Subcutaneous abdominal adipose tissue (tissue), 5 donors: ENCODE results near the gene EGLN1.

ENCODE experiments used
- H3K27ac ChIP-seq: one replicate; pipeline ENCODE4 v1.7.0; 2013; ENCODE audit warnings: low read depth, mild to moderate bottlenecking, inconsistent platforms, low read length, moderate library complexity
- H3K27me3 ChIP-seq, 5 donors: one replicate each; pipeline ENCODE4 v1.7.0; 2013; ENCODE audit warnings: low read length in 5 of 5, inconsistent platforms in 1 of 5; ENCODE audit not compliant: control insufficient read depth in 5 of 5, insufficient read depth in 4 of 5
- H3K36me3 ChIP-seq, 5 donors: one replicate each; pipeline ENCODE4 v1.7.0; 2013; ENCODE audit warnings: low read length in 5 of 5; ENCODE audit not compliant: control insufficient read depth in 5 of 5, insufficient read depth in 5 of 5
- H3K4me1 ChIP-seq, 5 donors: one replicate each; pipeline ENCODE4 v1.7.0; 2013; ENCODE audit warnings: low read length in 5 of 5, mild to moderate bottlenecking in 3 of 5, moderate library complexity in 1 of 5; ENCODE audit not compliant: control insufficient read depth in 5 of 5, insufficient read depth in 5 of 5
- H3K4me3 ChIP-seq, 5 donors: one replicate each; pipeline ENCODE4 v1.7.0; 2013; ENCODE audit warnings: low read length in 5 of 5, low read depth in 1 of 5
- H3K9ac ChIP-seq, 5 donors: one replicate each; pipeline ENCODE4 v1.7.0; 2013; ENCODE audit warnings: low read length in 5 of 5, mild to moderate bottlenecking in 4 of 5, moderate library complexity in 3 of 5
- H3K9me3 ChIP-seq, 5 donors: one replicate each; pipeline ENCODE4 v1.7.0; 2013; ENCODE audit warnings: low read length in 5 of 5; ENCODE audit not compliant: control insufficient read depth in 5 of 5
- donor health status: healthy.
- donor health status: healthy.
- donor health status: healthy.
- donor health status: healthy.
- donor health status: healthy.

The EGLN1 gene

GRCh38 chr1:231404318-231404717 lies 17.8 kb downstream of the EGLN1 start:
- H3K27ac ChIP-seq = no peak overlapping the region
- H3K9me3 ChIP-seq = no peaks in the 10 kb centered on the region
- H3K36me3 ChIP-seq = peaks cover 0 to 2% (median 0%) of the 10 kb centered on the region in 5 donors
- H3K4me1 ChIP-seq = peaks cover 0 to 27% (median 21%) of the 10 kb centered on the region in 5 donors
- no peaks in the 10 kb centered on the region for H3K27me3 ChIP-seq
- H3K4me3 ChIP-seq = no peak overlapping the region
- H3K9ac ChIP-seq = no peak overlapping the region

- Histone ChIP-seq H3K36me3 (no peaks in the 10 kb centered on the region), H3K4me1 (peaks cover 0 to 21% (median 16%) of the 10 kb centered on the region in 5 donors), H3K27me3 (no peaks in the 10 kb centered on the region), H3K9ac (no peak overlapping the region), H3K27ac (no peak overlapping the region), H3K9me3 (no peaks in the 10 kb centered on the region), H3K4me3 (no peak overlapping the region)
Observed at GRCh38 chr1:231401478-231401877, 20.6 kb downstream of the EGLN1 start.

- Histone ChIP-seq H3K4me1 (peaks cover 0 to 28% (median 23%) of the 10 kb centered on the region in 5 donors), H3K36me3 (no peaks in the 10 kb centered on the region), H3K9ac (no peak overlapping the region), H3K4me3 (no peak overlapping the region), H3K27ac (no peak overlapping the region), H3K27me3 (no peaks in the 10 kb centered on the region), H3K9me3 (no peaks in the 10 kb centered on the region)
Observed at GRCh38 chr1:231397886-231398671, 24.0 kb downstream of the EGLN1 start.

- H3K4me3 ChIP-seq = no peak overlapping the region
- H3K27me3 ChIP-seq = no peaks in the 10 kb centered on the region
- H3K4me1 ChIP-seq = peaks cover 0 to 28% (median 23%) of the 10 kb centered on the region in 5 donors
- no peaks in the 10 kb centered on the region for H3K9me3 ChIP-seq
- H3K9ac ChIP-seq = no peak overlapping the region
- H3K36me3 ChIP-seq = no peaks in the 10 kb centered on the region
- H3K27ac ChIP-seq = no peak overlapping the region
Observed at GRCh38 chr1:231396643-231397042, 25.4 kb downstream of the EGLN1 start.

- Histone ChIP-seq H3K27ac (peak overlapping the region; percentile 73), H3K9ac (no peak overlapping the region), H3K4me1 (peaks cover 0 to 28% (median 23%) of the 10 kb centered on the region in 5 donors), H3K9me3 (no peaks in the 10 kb centered on the region), H3K36me3 (no peaks in the 10 kb centered on the region), H3K4me3 (no peak overlapping the region), H3K27me3 (no peaks in the 10 kb centered on the region)
Observed at GRCh38 chr1:231395998-231396390, 26.1 kb downstream of the EGLN1 start.

- Histone ChIP-seq H3K9me3 (no peaks in the 10 kb centered on the region), H3K9ac (peak overlapping the region in 3 of 5 donors; percentile 19 to 39 (median 36)), H3K36me3 (no peaks in the 10 kb centered on the region), H3K4me1 (peaks cover 0 to 28% (median 23%) of the 10 kb centered on the region in 5 donors), H3K27ac (peak overlapping the region; percentile 73), H3K4me3 (peak overlapping the region in 2 of 5 donors; percentile 12 to 38), H3K27me3 (no peaks in the 10 kb centered on the region)
Observed at GRCh38 chr1:231395076-231395997, 26.8 kb downstream of the EGLN1 start.

DNA sequence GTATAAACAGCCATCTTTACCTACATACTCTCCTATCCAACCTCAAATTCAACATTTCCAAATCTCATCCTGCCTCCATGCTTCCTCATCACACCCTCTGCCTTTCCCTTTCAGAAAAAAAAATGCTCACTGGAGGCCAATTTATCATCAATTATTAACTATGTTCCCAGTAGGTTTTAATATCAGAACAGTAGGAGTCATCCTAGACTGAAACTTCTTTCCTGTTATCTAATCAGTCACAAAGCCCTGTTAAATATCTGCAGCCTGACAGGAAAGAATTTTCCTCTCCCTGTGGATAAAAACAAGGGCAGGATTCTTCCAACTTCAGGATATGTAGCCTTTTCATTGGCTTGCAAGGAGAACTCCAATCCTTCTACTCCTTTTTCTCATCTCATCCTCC lies 28.4 kb downstream of the EGLN1 start:
- Histone ChIP-seq H3K9me3 (no peaks in the 10 kb centered on the region), H3K4me1 (peaks cover 0 to 28% (median 23%) of the 10 kb centered on the region in 5 donors), H3K9ac (no peak overlapping the region), H3K36me3 (no peaks in the 10 kb centered on the region), H3K27ac (no peak overlapping the region), H3K4me3 (no peak overlapping the region), H3K27me3 (no peaks in the 10 kb centered on the region)

GRCh38 chr1:231392389-231393131 lies 29.5 kb downstream of the EGLN1 start:
- Histone ChIP-seq H3K27me3 (no peaks in the 10 kb centered on the region), H3K36me3 (no peaks in the 10 kb centered on the region), H3K9me3 (no peaks in the 10 kb centered on the region), H3K27ac (no peak overlapping the region), H3K9ac (no peak overlapping the region), H3K4me1 (peaks cover 0 to 22% (median 16%) of the 10 kb centered on the region in 5 donors), H3K4me3 (no peak overlapping the region)

- Histone ChIP-seq H3K36me3 (no peaks in the 10 kb centered on the region), H3K9me3 (no peaks in the 10 kb centered on the region), H3K27ac (no peak overlapping the region), H3K27me3 (no peaks in the 10 kb centered on the region), H3K4me3 (no peak overlapping the region), H3K4me1 (peaks cover 0 to 6% (median 4%) of the 10 kb centered on the region in 5 donors), H3K9ac (no peak overlapping the region)
Observed at GRCh38 chr1:231390071-231390470, 32.0 kb downstream of the EGLN1 start.
